Panc1 (cell line): Measurements from ENCODE around the gene PBRM1.

Source experiments
- POLR2AphosphoS5 ChIP-seq: IDR thresholded peaks from 2 replicates; pipeline ENCODE4 v1.6.1; 2012; ENCODE audit warnings: mild to moderate bottlenecking, low read depth, low read length, moderate library complexity
- TF ChIP-seq, protein P1 (sequence below): fragments of 450-650 bp; IDR thresholded peaks from 2 replicates; pipeline ENCODE4 v1.5.1; 2017; ENCODE audit warnings: mild to moderate bottlenecking
- TF ChIP-seq, protein P2 (sequence below), 2 experiments: IDR thresholded peaks; 2 replicates each; pipeline ENCODE4 v1.6.1; 2011 to 2012; ENCODE audit warnings: low read depth in 2 of 2, control low read depth in 1 of 2, low read length in 1 of 2, mild to moderate bottlenecking in 1 of 2, moderate library complexity in 1 of 2; ENCODE audit not compliant: insufficient read depth in 1 of 2

DNA sequence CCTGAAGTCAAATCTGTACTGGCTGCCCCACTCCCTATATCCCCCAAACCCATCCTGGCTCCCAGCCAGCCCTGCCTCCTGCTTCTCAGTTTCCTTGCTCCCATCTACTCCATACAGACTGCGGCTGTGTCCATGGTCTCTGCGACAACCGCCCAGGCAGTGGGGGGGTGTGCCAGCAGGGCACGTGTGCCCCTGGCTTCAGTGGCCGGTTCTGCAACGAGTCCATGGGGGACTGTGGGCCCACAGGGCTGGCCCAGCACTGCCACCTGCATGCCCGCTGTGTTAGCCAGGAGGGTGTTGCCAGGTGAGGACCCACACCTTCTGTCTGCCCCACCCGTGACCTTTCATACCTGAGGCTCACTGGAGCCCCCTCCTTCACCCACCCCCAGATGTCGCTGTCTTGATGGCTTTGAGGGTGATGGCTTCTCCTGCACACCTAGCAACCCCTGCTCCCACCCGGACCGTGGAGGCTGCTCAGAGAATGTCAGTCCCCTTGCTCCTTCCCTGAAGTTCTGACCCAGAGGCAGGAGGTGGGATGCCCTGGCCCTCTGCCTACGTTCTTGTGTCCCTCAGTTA is 175.9 kb downstream of the PBRM1 start:
- TF ChIP-seq, protein P1, sequence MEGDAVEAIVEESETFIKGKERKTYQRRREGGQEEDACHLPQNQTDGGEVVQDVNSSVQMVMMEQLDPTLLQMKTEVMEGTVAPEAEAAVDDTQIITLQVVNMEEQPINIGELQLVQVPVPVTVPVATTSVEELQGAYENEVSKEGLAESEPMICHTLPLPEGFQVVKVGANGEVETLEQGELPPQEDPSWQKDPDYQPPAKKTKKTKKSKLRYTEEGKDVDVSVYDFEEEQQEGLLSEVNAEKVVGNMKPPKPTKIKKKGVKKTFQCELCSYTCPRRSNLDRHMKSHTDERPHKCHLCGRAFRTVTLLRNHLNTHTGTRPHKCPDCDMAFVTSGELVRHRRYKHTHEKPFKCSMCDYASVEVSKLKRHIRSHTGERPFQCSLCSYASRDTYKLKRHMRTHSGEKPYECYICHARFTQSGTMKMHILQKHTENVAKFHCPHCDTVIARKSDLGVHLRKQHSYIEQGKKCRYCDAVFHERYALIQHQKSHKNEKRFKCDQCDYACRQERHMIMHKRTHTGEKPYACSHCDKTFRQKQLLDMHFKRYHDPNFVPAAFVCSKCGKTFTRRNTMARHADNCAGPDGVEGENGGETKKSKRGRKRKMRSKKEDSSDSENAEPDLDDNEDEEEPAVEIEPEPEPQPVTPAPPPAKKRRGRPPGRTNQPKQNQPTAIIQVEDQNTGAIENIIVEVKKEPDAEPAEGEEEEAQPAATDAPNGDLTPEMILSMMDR, result no peak
- TF ChIP-seq, protein P2, sequence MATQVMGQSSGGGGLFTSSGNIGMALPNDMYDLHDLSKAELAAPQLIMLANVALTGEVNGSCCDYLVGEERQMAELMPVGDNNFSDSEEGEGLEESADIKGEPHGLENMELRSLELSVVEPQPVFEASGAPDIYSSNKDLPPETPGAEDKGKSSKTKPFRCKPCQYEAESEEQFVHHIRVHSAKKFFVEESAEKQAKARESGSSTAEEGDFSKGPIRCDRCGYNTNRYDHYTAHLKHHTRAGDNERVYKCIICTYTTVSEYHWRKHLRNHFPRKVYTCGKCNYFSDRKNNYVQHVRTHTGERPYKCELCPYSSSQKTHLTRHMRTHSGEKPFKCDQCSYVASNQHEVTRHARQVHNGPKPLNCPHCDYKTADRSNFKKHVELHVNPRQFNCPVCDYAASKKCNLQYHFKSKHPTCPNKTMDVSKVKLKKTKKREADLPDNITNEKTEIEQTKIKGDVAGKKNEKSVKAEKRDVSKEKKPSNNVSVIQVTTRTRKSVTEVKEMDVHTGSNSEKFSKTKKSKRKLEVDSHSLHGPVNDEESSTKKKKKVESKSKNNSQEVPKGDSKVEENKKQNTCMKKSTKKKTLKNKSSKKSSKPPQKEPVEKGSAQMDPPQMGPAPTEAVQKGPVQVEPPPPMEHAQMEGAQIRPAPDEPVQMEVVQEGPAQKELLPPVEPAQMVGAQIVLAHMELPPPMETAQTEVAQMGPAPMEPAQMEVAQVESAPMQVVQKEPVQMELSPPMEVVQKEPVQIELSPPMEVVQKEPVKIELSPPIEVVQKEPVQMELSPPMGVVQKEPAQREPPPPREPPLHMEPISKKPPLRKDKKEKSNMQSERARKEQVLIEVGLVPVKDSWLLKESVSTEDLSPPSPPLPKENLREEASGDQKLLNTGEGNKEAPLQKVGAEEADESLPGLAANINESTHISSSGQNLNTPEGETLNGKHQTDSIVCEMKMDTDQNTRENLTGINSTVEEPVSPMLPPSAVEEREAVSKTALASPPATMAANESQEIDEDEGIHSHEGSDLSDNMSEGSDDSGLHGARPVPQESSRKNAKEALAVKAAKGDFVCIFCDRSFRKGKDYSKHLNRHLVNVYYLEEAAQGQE (IDR thresholded peaks at IDR 0.05; ENCODE audit: insufficient read depth in 1 of 2, low read depth in 2 of 2, low read length in 1 of 2), result no peak
- TF ChIP-seq POLR2AphosphoS5, result no peak
